Measurements from ENCODE around the gene CEP135. TPM values are rescaled to one million over a fixed set of nuclear protein-coding genes. Genes with fewer than 3 reads are reported as not detected.
A peak's percentile ranks its signal among the peaks of the same experiment; 100 is the strongest.

Gene CEP135
- total and polyA plus RNA-seq, 8 donors: 6.4 to 23.0 (median 17.6) TPM

GRCh38 chr4:55947254-55947882 is 1.4 kb upstream of the CEP135 start:
- ATAC-seq (no peak), DNase-seq (peak in 1 of 4 donors; percentile 3)
- Histone ChIP-seq H3K9me3 (no peaks in the 10 kb centered on the region), H3K4me1 (peaks cover 4 to 28% of the 10 kb centered on the region in 2 donors), H3K27me3 (no peaks in the 10 kb centered on the region), H3K4me3 (peak overlapping the region; percentile 12 to 66), H3K36me3 (peaks cover 0 to 4% of the 10 kb centered on the region in 2 donors), H3K27ac (peak overlapping the region; percentile 95 to 100)
- intact Hi-C loops (cut with DNase I): loop anchor here in 1 of 2 donors (10.0 kb wide), 1 partner anchor 357 kb away; no protein-coding TSS in a partner anchor
- no peak for TF ChIP-seq CTCF (IDR thresholded peaks at IDR 0.05)

GRCh38 chr4:55947912-55948725 is 626 bp upstream of the CEP135 start:
- ATAC-seq (peak; percentile 26), DNase-seq (peak in 2 of 4 donors; percentile 19 to 39)
- Histone ChIP-seq H3K36me3 (peaks cover 0 to 11% of the 10 kb centered on the region in 2 donors), H3K4me3 (peak overlapping the region; percentile 58 to 66), H3K27me3 (no peaks in the 10 kb centered on the region), H3K9me3 (no peaks in the 10 kb centered on the region), H3K4me1 (peaks cover 4 to 28% of the 10 kb centered on the region in 2 donors), H3K27ac (peak overlapping the region; percentile 95 to 100)
- intact Hi-C loops (cut with DNase I): loop anchor here in 1 of 2 donors (10.0 kb wide), 1 partner anchor 357 kb away; no protein-coding TSS in a partner anchor
- TF ChIP-seq CTCF (IDR thresholded peaks at IDR 0.05): no peak

GRCh38 chr4:55949482-55949802 is 697 bp downstream of the CEP135 start:
- peak overlapping the region; percentile 58 to 66 for H3K4me3 ChIP-seq
- no peak for ATAC-seq
- peaks cover 4 to 28% of the 10 kb centered on the region in 2 donors for H3K4me1 ChIP-seq
- H3K27me3 ChIP-seq: no peaks in the 10 kb centered on the region
- no peaks in the 10 kb centered on the region for H3K9me3 ChIP-seq
- intact Hi-C loops (cut with DNase I): loop anchor here in 1 of 2 donors (10.0 kb wide), 1 partner anchor 355 kb away; no protein-coding TSS in a partner anchor
- peak overlapping the region; percentile 95 to 100 for H3K27ac ChIP-seq
- H3K36me3 ChIP-seq: peaks cover 0 to 20% of the 10 kb centered on the region in 2 donors
- DNase-seq: no peak
- TF ChIP-seq CTCF (IDR thresholded peaks at IDR 0.05): no peak

- TF ChIP-seq CTCF (IDR thresholded peaks at IDR 0.05): no peak
- peaks cover 0 to 36% of the 10 kb centered on the region in 2 donors for H3K36me3 ChIP-seq
Measured at GRCh38 chr4:55951191-55951922, 2.6 kb downstream of the CEP135 start.

More at GRCh38 chr4:55951191-55951922, 2.6 kb downstream of the CEP135 start:
- DNase-seq: no peak
- H3K4me3 ChIP-seq: no peak overlapping the region
- H3K9me3 ChIP-seq: no peaks in the 10 kb centered on the region
- H3K27ac ChIP-seq: peak overlapping the region in 1 of 2 donors; percentile 100
- H3K27me3 ChIP-seq: no peaks in the 10 kb centered on the region
- no peak for ATAC-seq
- intact Hi-C loops (cut with DNase I): no loop called here
- peaks cover 4 to 28% of the 10 kb centered on the region in 2 donors for H3K4me1 ChIP-seq
